Measurements from ENCODE around the gene OR7D4. TPM values are rescaled to one million over a fixed set of nuclear protein-coding genes. Genes with fewer than 3 reads are reported as not detected.

The OR7D4 gene
- total RNA-seq, 2 experiments from 2014 or later, result not detected

- no peak for DNase-seq
- CTCF ChIA-PET, result no interaction called here
- no peak overlapping the region for H3K27ac Mint-ChIP-seq
- peaks cover 98% of the 10 kb centered on the region for H3K36me3 Mint-ChIP-seq (ENCODE audit: low read depth)
- no peaks in the 10 kb centered on the region for H3K27me3 Mint-ChIP-seq (ENCODE audit: low read depth)
- intact Hi-C loops (cut with micrococcal nuclease), result no loop called here
- peaks cover 55% of the 10 kb centered on the region for H3K9me3 Mint-ChIP-seq
- no peak overlapping the region for H3K4me3 Mint-ChIP-seq
- no peaks in the 10 kb centered on the region for H3K4me1 Mint-ChIP-seq (ENCODE audit: low read depth)
Measured at GRCh38 chr19:9161427-9161826, 58.0 kb downstream of the OR7D4 start.

Other genes starting within 250 kb of the OR7D4 start
- gene MUC16, start 209.2 kb downstream of the OR7D4 start, total RNA-seq, result not detected
- not detected for gene OR1M1, start 132.5 kb downstream of the OR7D4 start, total RNA-seq
- not detected for gene OR7G2, start 112.1 kb downstream of the OR7D4 start, total RNA-seq
- not detected for gene OR7G1, start 103.8 kb downstream of the OR7D4 start, total RNA-seq
- not detected for gene OR7G3, start 92.6 kb downstream of the OR7D4 start, total RNA-seq
- gene ZNF317, start 79.2 kb downstream of the OR7D4 start, total RNA-seq, result 10 to 100 TPM; 38.9 to 39.7 TPM
- under 1 TPM; 0.14 to 0.30 TPM for gene OR7D2, start 40.6 kb downstream of the OR7D4 start, total RNA-seq
- not detected for gene OR7E24, start 31.3 kb upstream of the OR7D4 start, total RNA-seq
- 1 to 10 TPM; 4.6 to 6.4 TPM for gene ZNF699, start 90.2 kb upstream of the OR7D4 start, total RNA-seq
- 10 to 100 TPM; 10.3 to 11.2 TPM for gene ZNF559, start 104.6 kb upstream of the OR7D4 start, total RNA-seq
- gene ZNF177, start 143.4 kb upstream of the OR7D4 start, total RNA-seq, result under 1 TPM; 0.64 to 0.91 TPM
- 10 to 100 TPM; 19.7 to 21.9 TPM for gene ZNF266, start 216.0 kb upstream of the OR7D4 start, total RNA-seq

Measured in activated naive CD4-positive, alpha-beta T cell treated with anti-CD3 and anti-CD28 coated beads for 36 hours (primary cell).